Stomach (tissue), 4 donors: Measurements from ENCODE around the gene ESPNL.

ENCODE experiments used
- EP300 ChIP-seq: sonication (generic); formaldehyde crosslinking; IDR thresholded peaks from one replicate; pipeline ENCODE4 v1.6.1; 2017; ENCODE audit warnings: antibody characterized with exemption
- POLR2AphosphoS5 ChIP-seq, 3 donors: sonication (generic); formaldehyde crosslinking; IDR thresholded peaks; one replicate each; pipeline ENCODE4 v1.6.1; 2016; ENCODE audit warnings: antibody characterized with exemption in 3 of 3
- TF ChIP-seq, protein P1 (sequence below), 7 experiments: fragments of 450-650 bp in 4 of 7; fragments of 200-600 bp in 3 of 7; sonication (generic) in 3 of 7; IDR thresholded peaks; one replicate each; pipeline ENCODE4 v1.5.1; 2016 to 2019; ENCODE audit warnings: antibody characterized with exemption in 7 of 7, control low read depth in 2 of 7, mild to moderate bottlenecking in 1 of 7

- TF ChIP-seq, protein P1, sequence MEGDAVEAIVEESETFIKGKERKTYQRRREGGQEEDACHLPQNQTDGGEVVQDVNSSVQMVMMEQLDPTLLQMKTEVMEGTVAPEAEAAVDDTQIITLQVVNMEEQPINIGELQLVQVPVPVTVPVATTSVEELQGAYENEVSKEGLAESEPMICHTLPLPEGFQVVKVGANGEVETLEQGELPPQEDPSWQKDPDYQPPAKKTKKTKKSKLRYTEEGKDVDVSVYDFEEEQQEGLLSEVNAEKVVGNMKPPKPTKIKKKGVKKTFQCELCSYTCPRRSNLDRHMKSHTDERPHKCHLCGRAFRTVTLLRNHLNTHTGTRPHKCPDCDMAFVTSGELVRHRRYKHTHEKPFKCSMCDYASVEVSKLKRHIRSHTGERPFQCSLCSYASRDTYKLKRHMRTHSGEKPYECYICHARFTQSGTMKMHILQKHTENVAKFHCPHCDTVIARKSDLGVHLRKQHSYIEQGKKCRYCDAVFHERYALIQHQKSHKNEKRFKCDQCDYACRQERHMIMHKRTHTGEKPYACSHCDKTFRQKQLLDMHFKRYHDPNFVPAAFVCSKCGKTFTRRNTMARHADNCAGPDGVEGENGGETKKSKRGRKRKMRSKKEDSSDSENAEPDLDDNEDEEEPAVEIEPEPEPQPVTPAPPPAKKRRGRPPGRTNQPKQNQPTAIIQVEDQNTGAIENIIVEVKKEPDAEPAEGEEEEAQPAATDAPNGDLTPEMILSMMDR (IDR thresholded peaks at IDR 0.05), result no peak
- TF ChIP-seq POLR2AphosphoS5 (IDR thresholded peaks at IDR 0.05), result no peak
- no peak for TF ChIP-seq EP300
Measured at GRCh38 chr2:238123218-238123971, 23.3 kb downstream of the ESPNL start.
